GM21447 (cell line): Measurements from ENCODE around the gene CCDC54.
"Not testable (repeated sequence)": the region's sequence is repeated elsewhere in the genome, so short reads cannot be mapped to it uniquely, and the experiment has no call there.

Source experiments
- ATAC-seq: cut with Tn5 transposase; IDR thresholded peaks from one replicate; pipeline ENCODE4 v1.9.1; 2021; ENCODE audit not compliant: unreplicated experiment

Gene CCDC54

DNA sequence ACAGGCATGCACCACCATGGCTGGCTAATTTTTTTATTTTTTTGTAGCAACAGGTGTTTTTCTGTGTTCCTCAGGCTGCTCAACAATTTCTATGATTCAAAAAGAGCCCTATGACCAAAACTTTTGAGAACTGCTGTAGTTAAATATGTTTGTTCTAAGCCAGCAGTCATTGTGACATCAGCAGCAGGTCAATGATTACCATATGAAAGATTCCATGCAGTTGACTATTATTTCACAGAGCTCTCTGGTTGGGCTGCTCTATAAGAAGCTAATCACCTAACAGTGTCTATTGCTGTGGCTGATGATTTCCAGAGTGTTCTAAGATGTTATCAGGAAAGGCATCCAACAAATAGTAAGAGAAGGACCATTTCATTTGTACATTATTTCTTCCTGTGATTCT lies at the start of gene CCDC54:
CCDC54 (plus strand) TSS at position 289 of the 400 bp plus-strand sequence. CDS start 149 bp downstream, outside the sequence.
- no peak for ATAC-seq

DNA sequence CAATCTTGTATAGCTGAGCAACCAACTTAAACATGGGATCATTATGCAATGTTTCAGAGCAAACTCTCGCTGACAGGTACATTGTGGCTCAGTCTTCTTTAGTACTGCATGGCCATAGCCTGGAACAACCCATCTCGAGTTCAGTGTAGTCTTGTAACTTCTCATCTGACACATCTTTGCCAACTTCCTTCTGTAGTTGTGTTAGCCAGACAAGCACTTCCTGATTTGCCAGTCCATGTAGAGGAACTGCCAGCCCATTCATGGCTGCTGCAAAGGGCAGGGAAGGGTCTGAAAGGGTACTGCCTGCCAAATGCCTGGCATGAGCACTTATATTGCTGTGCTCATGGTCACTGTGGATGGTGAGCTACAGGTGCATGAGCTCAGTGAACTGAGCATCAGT lies 49.2 kb upstream of the CCDC54 start:
- ATAC-seq, result no peak

DNA sequence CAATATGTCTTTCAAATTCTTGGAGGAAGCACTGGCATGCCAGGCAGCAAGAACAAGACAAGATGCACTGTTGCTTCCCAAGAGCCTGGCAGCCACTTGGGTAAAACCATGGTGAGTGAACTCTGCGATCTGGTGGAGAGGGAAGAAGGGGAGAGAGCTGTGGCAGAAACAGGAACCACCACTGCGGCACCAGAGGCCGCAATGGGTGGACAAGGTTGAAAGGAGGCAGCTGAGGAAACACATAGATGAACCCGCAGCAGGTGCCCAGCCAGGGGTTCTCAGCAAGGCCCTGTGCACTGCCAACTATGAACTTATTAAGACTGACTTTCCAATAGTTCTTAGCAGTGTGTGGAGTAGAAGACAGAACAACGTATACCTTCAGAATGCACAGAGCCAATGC lies 48.2 kb upstream of the CCDC54 start:
- no peak for ATAC-seq

- ATAC-seq, result not testable (repeated sequence)
These were observed 37.5 kb upstream of the CCDC54 start for GRCh38 chr3:107339690-107340089.

GRCh38 chr3:107344722-107345121 lies 32.5 kb upstream of the CCDC54 start:
- no peak for ATAC-seq

DNA sequence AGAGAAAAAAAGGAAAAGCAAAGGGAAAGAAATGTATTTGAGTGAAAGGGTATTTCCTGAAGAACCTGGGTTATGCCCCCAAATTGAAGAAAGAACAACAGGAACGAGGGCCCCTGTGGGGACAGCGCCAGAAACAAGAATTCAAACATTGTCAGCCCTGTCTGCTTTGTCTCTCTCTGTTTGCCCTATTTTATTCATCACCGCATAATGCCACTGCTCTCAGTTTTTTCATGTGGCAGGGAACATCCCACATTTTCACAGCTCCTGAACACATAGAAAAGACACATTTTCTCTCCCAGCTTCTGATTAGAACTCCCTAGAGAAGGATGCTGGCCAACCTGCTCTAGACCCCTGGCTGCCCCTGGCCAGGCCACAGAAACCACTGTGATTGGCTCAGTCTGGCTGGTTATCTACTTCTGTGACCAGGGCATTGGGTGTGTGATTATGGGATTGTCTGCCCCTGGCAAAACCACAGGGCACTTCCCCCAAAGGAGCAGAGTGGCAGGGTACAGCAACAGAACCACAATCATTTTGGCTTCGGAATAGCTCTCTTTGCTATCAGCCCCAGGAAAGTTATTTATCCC lies 31.3 kb upstream of the CCDC54 start:
- ATAC-seq, result no peak

- no peak for ATAC-seq
These were observed 30.7 kb upstream of the CCDC54 start for GRCh38 chr3:107346564-107346963.

- ATAC-seq, result no peak
These were observed 29.5 kb upstream of the CCDC54 start for GRCh38 chr3:107347751-107348150.

DNA sequence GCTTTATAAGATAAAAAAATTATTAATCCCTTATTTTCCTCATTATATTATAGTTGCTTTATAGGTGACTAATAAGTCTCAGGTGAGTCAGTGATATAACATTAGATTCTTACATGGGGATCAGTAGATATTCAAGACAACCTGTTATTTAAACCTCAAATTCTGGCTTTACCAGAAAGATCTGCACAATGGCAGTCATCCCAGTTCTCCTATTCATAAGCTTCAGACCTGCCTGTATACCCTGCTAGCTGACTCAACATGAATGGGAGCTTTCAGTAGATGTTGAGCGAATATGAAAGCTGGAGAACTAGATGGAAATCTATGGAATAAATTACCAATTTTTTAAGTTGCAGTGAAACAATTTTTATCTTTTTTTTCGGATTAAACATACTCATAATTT lies 20.5 kb upstream of the CCDC54 start:
- ATAC-seq, result no peak

DNA sequence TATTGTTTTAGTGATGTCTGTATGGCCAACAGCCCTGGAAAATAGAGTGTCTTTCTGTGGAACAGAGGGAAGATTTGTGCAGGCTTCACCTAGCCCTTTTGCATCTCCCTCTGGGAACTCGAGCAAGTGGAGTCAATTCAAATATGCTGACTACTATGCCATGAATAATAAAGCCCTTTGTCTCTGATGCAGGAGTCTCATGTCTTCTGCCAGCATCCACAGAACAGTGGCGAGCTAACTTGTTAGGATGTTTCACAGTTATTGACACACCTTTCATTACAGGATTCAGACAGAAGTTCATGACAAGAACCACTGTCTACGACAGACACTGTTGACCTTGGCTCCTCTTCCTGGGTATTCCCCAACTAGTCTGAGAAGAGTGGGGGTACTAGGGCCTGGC lies 15.6 kb upstream of the CCDC54 start:
- ATAC-seq, result no peak

DNA sequence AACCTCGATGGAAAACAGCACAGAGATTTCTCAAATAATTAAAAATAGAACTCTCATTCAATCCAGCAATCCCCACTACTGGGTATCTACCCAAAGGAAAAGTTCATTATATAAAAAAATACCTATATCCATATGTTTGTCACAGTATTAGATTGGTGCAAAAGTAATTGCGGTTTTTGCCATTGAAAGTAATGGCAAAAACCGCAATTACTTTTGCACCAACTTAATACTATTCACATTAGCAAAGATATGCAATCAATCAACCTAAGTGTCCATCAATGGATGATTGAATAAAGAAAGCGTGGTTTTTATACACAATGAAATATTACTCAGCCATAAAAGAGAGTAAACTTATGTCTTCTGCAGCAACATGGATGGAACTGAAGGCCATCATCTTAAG lies 12.2 kb upstream of the CCDC54 start:
- no peak for ATAC-seq

GRCh38 chr3:107366766-107367165 lies 10.5 kb upstream of the CCDC54 start:
- ATAC-seq, result no peak

- ATAC-seq, result no peak
These were observed 9.9 kb upstream of the CCDC54 start for GRCh38 chr3:107367353-107367752.

GRCh38 chr3:107368654-107369398 lies 8.4 kb upstream of the CCDC54 start:
- no peak for ATAC-seq

DNA sequence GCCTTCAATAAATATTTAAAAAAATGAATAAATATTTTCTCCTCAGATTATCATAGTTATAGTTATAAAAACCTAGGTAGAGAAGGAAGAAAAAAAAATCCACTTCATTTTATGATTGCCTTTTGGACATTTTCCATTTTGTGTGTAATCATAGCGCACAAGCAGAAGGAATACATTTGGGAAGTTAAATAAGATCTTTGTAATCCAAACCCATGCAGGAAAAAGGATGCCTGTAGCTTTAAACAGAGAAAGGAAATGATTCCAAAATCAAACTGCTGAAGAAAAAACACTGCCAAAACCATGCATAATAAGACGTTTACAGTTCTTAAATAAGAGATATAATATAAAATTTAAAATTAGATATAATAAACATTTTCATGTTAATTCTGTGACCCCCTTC lies 7.4 kb upstream of the CCDC54 start:
- ATAC-seq, result no peak

DNA sequence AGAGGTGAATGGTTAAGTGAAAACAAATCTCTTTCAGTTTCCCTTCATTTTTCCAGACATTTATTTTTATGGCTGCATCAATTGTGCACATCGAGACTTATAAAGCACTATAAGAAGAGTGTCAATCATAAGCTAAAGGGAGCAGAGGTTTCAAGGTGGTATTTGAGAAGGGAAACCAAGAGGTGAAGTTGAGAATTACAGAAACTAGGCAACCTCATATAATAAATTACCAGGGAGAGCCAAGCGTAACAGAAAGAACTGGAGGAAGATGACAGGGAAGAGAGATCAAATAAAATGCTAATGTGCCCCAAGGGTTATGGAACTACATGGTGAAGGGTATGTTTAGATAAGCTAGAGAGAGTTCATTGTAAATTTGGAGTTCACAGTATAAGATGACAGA lies 6.3 kb upstream of the CCDC54 start:
- no peak for ATAC-seq

- no peak for ATAC-seq
These were observed 4.7 kb upstream of the CCDC54 start for GRCh38 chr3:107372506-107372905.

DNA sequence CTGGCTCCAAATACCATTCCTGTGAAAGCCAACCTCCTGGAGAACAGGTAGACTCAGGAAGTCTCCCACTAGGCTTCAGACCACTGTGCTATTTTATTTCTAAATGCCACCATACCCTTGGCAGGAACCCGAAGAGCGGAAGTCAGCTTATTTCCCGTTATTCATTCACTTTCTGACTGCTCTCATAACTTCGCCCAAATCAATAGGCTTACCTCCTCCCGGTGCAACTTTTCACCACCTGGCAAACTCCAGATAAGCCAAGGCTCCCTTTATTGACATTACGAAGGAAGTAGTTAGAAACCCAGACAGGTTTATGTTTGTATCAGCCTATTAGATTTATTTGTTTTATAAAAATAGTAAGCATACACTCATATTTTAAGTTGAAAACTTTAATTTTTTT lies 3.3 kb upstream of the CCDC54 start:
- ATAC-seq, result no peak

DNA sequence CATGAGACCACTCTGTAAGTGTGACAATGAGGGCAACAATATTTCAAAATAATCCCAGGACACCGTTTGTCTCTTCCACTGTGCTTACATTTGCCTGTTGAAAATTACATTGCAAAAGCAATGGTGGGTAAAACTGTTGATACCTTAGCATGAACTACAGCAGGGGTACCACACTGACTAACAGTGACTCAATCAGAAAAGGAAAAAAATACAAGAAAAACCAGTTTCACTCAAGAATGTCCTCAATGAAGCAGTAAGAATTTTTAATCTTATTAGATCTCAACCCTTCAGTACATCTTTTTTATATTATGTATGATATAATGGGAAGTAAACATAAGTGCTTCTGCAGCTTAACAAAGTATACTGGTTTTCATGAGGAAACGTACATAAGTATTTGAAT lies 1.6 kb upstream of the CCDC54 start:
- no peak for ATAC-seq

DNA sequence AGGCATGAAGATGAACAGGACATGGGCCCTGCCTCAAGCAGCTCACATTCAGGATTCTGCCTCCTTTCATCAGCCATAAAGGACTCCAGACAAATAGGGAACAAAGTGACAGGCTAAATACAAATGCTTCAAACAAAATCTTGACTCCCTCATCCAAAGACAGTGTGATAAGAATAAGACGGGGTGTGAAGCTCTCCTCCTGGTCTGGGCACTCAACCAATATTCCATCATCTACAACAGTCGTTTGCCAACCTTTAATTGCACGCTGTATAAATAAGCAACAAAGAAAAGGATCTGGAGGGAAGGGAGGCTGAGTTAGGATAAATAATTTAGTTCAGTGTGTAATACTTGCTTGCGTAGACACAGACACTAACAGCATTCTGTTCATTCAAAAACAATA lies 5.4 kb downstream of the CCDC54 start:
- no peak for ATAC-seq

- no peak for ATAC-seq
These were observed 7.2 kb downstream of the CCDC54 start for GRCh38 chr3:107384428-107384827.

GRCh38 chr3:107384907-107385306 lies 7.7 kb downstream of the CCDC54 start:
- ATAC-seq, result no peak

GRCh38 chr3:107387555-107387954 lies 10.3 kb downstream of the CCDC54 start:
- no peak for ATAC-seq
